Testis (tissue), 2 donors: ENCODE measurements around the gene EFNA5.

Source experiments
- CTCF ChIP-seq, 3 experiments: fragments of 450-650 bp in 2 of 3; fragments of 200-600 bp in 1 of 3; sonication (generic) in 1 of 3; IDR thresholded peaks; one replicate each; pipeline ENCODE4 v1.5.1; 2016 to 2019; ENCODE audit warnings: antibody characterized with exemption in 3 of 3, mild to moderate bottlenecking in 2 of 3, moderate library complexity in 1 of 3
- POLR2A ChIP-seq: fragments of 450-650 bp; IDR thresholded peaks from one replicate; pipeline ENCODE4 v1.6.1; 2017; ENCODE audit warnings: antibody characterized with exemption, mild to moderate bottlenecking, moderate library complexity

- TF ChIP-seq POLR2A (no peak), CTCF (IDR thresholded peaks at IDR 0.05) (no peak)
Observed at GRCh38 chr5:107513337-107514085, 157.2 kb downstream of the EFNA5 start.
